ENCODE data around the gene PLEKHG3. TPM values are rescaled to one million over a fixed set of nuclear protein-coding genes. Genes with fewer than 3 reads are reported as not detected.

The PLEKHG3 gene
- total and polyA plus RNA-seq, 2 of the 13 experiments (the other 11 are each of a cell fraction or from before 2014, with no cell fraction given): 7.1 to 9.8 TPM

DNA sequence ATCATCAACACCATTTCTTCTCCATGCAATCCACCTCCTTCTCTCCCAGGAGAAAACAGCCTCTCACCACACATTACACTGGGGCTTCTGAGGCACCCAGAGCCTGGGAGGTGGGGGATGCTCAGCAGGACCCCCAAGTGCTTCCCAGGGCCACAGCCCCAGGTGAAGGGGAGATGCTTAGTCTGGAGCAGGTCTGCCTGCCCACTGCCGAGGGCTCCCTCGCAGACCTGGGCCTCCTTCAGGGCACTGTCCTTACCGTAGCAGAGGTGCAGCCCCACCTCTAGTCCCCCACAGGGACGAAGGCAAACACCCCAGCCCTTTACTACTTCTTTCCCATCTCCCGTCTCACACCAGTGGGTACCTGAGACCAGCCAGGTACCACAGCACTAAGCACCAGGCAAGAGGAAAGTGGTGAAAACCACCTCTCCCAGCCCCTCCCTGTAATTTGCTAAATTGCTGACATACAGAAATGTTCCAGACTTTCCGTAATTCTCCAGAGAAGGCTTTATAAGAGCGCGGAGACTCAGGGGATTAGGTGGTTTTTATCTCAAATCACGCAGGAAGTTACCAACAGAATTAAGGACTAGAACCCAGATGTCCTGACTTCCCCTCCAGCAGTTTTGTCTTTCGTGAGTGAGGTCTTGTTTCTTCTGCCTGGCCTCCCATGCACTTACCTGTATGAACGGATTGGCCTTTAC is 59.0 kb downstream of the PLEKHG3 start (continued):
- TF ChIP-seq, protein P1, sequence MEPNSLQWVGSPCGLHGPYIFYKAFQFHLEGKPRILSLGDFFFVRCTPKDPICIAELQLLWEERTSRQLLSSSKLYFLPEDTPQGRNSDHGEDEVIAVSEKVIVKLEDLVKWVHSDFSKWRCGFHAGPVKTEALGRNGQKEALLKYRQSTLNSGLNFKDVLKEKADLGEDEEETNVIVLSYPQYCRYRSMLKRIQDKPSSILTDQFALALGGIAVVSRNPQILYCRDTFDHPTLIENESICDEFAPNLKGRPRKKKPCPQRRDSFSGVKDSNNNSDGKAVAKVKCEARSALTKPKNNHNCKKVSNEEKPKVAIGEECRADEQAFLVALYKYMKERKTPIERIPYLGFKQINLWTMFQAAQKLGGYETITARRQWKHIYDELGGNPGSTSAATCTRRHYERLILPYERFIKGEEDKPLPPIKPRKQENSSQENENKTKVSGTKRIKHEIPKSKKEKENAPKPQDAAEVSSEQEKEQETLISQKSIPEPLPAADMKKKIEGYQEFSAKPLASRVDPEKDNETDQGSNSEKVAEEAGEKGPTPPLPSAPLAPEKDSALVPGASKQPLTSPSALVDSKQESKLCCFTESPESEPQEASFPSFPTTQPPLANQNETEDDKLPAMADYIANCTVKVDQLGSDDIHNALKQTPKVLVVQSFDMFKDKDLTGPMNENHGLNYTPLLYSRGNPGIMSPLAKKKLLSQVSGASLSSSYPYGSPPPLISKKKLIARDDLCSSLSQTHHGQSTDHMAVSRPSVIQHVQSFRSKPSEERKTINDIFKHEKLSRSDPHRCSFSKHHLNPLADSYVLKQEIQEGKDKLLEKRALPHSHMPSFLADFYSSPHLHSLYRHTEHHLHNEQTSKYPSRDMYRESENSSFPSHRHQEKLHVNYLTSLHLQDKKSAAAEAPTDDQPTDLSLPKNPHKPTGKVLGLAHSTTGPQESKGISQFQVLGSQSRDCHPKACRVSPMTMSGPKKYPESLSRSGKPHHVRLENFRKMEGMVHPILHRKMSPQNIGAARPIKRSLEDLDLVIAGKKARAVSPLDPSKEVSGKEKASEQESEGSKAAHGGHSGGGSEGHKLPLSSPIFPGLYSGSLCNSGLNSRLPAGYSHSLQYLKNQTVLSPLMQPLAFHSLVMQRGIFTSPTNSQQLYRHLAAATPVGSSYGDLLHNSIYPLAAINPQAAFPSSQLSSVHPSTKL (CRISPR knock-in tag; IDR thresholded peaks at IDR 0.05): no peak
- TF ChIP-seq, protein P2, sequence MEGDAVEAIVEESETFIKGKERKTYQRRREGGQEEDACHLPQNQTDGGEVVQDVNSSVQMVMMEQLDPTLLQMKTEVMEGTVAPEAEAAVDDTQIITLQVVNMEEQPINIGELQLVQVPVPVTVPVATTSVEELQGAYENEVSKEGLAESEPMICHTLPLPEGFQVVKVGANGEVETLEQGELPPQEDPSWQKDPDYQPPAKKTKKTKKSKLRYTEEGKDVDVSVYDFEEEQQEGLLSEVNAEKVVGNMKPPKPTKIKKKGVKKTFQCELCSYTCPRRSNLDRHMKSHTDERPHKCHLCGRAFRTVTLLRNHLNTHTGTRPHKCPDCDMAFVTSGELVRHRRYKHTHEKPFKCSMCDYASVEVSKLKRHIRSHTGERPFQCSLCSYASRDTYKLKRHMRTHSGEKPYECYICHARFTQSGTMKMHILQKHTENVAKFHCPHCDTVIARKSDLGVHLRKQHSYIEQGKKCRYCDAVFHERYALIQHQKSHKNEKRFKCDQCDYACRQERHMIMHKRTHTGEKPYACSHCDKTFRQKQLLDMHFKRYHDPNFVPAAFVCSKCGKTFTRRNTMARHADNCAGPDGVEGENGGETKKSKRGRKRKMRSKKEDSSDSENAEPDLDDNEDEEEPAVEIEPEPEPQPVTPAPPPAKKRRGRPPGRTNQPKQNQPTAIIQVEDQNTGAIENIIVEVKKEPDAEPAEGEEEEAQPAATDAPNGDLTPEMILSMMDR (CRISPR knock-in tag; IDR thresholded peaks at IDR 0.05): no peak
- TF ChIP-seq NKX3-1 (CRISPR knock-in tag; IDR thresholded peaks at IDR 0.05): no peak

DNA sequence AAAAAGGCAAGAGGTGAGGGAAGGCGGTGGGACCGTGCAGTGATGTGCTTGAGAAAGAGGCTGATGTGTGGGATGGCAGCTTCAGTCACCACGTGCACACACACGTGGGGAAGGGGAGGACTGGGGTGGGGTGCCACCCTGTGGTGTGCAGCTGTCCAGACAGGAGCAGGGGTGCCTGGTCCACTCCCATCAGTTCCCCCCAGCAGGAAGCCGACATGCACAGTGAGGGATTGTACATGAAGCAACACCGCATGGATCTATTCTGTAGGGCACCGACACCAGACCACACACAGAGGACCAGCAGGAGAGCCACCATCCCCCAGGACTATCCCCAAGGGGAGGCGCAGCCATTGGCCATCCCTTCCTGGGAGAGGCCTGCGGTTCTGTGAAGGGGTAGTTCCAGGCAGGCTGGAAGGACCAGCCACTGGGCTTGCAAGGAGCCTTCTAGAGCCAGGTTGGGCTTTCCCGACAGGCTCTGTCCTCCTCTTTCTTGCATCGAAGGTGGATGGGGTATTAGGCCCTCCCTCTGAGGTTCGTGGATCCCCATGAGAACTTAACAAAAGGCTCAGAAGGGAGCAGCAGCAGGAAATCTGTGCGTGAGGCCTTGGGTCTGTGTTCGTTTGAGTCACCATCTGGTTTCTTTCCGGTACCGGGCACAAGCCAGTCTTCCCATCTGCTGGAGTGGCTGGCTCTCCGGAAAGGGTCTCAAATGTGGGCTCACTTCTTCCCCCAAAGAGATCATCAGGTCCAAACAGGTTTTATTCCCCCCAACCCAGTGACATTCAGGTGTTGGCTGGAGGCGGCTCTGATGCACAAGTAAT is 59.8 kb downstream of the PLEKHG3 start:
- POLR2A ChIA-PET: no interaction called here
- Histone ChIP-seq H3K79me2 (ENCODE audit: insufficient read depth, low read length) (no peaks in the 10 kb centered on the region), H3K4me3 (replicated peaks in 1 of 3; ENCODE audit: insufficient read depth in 1 of 3, low read depth in 2 of 3, low read length in 3 of 3) (peak overlapping the region in 1 of 3 experiments; percentile 50; a peak in 1 of 6 replicates), H3K4me1 (ENCODE audit: insufficient read depth, low read length) (peaks cover 23% of the 10 kb centered on the region), H3K9ac (ENCODE audit: insufficient read depth, low read depth, low read length) (no peak overlapping the region), H3K4me2 (ENCODE audit: low read depth, low read length) (peak overlapping the region; percentile 79), H3K9me3 (ENCODE audit: low read length) (no peaks in the 10 kb centered on the region), H4K20me1 (ENCODE audit: insufficient read depth, low read length) (no peaks in the 10 kb centered on the region), H3K27ac (ENCODE audit: extremely low read length, insufficient read depth, low read length) (no peak overlapping the region), H3K27me3 (ENCODE audit: control insufficient read depth in 1 of 2, insufficient read depth in 2 of 2, low read length in 2 of 2) (peaks cover 4 to 42% of the 10 kb centered on the region in 2 experiments; a peak in 4 of 5 replicates), H3K36me3 (replicated peaks in 1 of 2; ENCODE audit: control insufficient read depth in 1 of 2, insufficient read depth in 2 of 2, low read length in 2 of 2) (no peaks in the 10 kb centered on the region), H2AFZ (ENCODE audit: low read length) (no peak overlapping the region)
- CTCF ChIA-PET (ENCODE audit: low intra/inter-chr PET ratio, low total read pairs): interaction anchor here (5.1 kb wide), 1 partner anchor 93 kb away, joined by 51 read pairs; no protein-coding TSS in a partner anchor
- BruUV-seq (replicated peaks): no TSS peak
- DNase-seq (ENCODE audit: low spot score): no peak
- no peak for FAIRE-seq
- in situ Hi-C loops (cut with HindIII; ENCODE audit: extremely low pct_ligation_motif_present, low pct_unique_long_range_greater_than_20kb): no loop called here
- intact Hi-C loops (cut with micrococcal nuclease; ENCODE audit: unreplicated experiment): loop anchor here (1.0 kb wide), 2 partner anchors 93 to 224 kb away; partner anchors contain the start of gene HSPA2
- WGBS (ENCODE audit: low lambda C conversion rate): 24% methylated on average over 10 of the region's 18 CpGs
- ATAC-seq: peak; percentile 51
- TF ChIP-seq, protein P3, sequence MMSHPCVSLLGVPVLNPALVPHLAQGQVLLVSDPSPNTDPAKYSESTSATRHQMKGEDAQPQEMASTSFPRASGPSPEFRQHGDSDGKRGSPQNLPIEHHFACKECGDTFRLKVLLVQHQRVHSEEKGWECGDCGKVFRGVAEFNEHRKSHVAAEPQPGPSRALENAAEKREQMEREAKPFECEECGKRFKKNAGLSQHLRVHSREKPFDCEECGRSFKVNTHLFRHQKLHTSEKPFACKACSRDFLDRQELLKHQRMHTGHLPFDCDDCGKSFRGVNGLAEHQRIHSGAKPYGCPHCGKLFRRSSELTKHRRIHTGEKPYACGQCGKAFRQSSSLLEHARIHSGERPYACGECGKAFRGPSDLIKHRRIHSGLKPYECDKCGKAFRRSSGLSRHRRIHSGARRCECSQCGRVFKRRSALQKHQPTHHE (CRISPR knock-in tag; IDR thresholded peaks at IDR 0.05; ENCODE audit: borderline replicate concordance): no peak
- TF ChIP-seq ZNF747 (CRISPR knock-in tag; IDR thresholded peaks at IDR 0.05; ENCODE audit: borderline replicate concordance) (no peak), ATF7-NPFF (CRISPR knock-in tag; IDR thresholded peaks at IDR 0.05; ENCODE audit: low read depth) (no peak), ZNF776 (CRISPR knock-in tag; IDR thresholded peaks at IDR 0.05) (no peak)
- TF ChIP-seq, protein P4, sequence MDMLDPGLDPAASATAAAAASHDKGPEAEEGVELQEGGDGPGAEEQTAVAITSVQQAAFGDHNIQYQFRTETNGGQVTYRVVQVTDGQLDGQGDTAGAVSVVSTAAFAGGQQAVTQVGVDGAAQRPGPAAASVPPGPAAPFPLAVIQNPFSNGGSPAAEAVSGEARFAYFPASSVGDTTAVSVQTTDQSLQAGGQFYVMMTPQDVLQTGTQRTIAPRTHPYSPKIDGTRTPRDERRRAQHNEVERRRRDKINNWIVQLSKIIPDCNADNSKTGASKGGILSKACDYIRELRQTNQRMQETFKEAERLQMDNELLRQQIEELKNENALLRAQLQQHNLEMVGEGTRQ (IDR thresholded peaks at IDR 0.05; ENCODE audit: low read depth, low read length): 0 out of 2 replicates have a peak, but pooled peaks have one; percentile 29
- TF ChIP-seq, protein P4 (CRISPR knock-in tag; IDR thresholded peaks at IDR 0.05; ENCODE audit: borderline replicate concordance): no peak
- TF ChIP-seq, protein P5, sequence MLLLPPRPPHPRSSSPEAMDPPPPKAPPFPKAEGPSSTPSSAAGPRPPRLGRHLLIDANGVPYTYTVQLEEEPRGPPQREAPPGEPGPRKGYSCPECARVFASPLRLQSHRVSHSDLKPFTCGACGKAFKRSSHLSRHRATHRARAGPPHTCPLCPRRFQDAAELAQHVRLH (CRISPR knock-in tag; IDR thresholded peaks at IDR 0.05; ENCODE audit: borderline replicate concordance, low read depth): no peak
